HG03175 (cell line): Measurements from ENCODE around the gene CFAP92.
"Not testable (repeated sequence)": the region's sequence is repeated elsewhere in the genome, so short reads cannot be mapped to it uniquely, and the experiment has no call there.

Experiments used
- ATAC-seq: cut with Tn5 transposase; IDR thresholded peaks from one replicate; pipeline ENCODE4 v1.9.1; 2021; ENCODE audit warnings: mild to moderate bottlenecking, moderate library complexity; ENCODE audit not compliant: unreplicated experiment

The CFAP92 gene

GRCh38 chr3:128945041-128945877 lies 48.6 kb downstream of the CFAP92 start:
- ATAC-seq: no peak

- ATAC-seq: no peak
These were observed 51.5 kb downstream of the CFAP92 start for GRCh38 chr3:128942161-128942952.

- ATAC-seq: no peak
These were observed 53.6 kb downstream of the CFAP92 start for GRCh38 chr3:128940252-128940651.

- ATAC-seq: no peak
These were observed 57.5 kb downstream of the CFAP92 start for GRCh38 chr3:128936341-128936740.

- ATAC-seq: no peak
These were observed 58.0 kb downstream of the CFAP92 start for GRCh38 chr3:128935922-128936321.

- no peak for ATAC-seq
These were observed 60.0 kb downstream of the CFAP92 start for GRCh38 chr3:128933922-128934253.

- ATAC-seq: no peak
These were observed 60.5 kb downstream of the CFAP92 start for GRCh38 chr3:128933213-128933921.

- ATAC-seq: no peak
These were observed 61.2 kb downstream of the CFAP92 start for GRCh38 chr3:128932516-128933212.

- no peak for ATAC-seq
These were observed 62.8 kb downstream of the CFAP92 start for GRCh38 chr3:128931046-128931445.

GRCh38 chr3:128929364-128929763 lies 64.5 kb downstream of the CFAP92 start:
- ATAC-seq: no peak

- not testable (repeated sequence) for ATAC-seq
These were observed 69.9 kb downstream of the CFAP92 start for GRCh38 chr3:128923986-128924385.

GRCh38 chr3:128923576-128923975 lies 70.3 kb downstream of the CFAP92 start:
- no peak for ATAC-seq

- no peak for ATAC-seq
These were observed 70.9 kb downstream of the CFAP92 start for GRCh38 chr3:128922804-128923459.

- ATAC-seq: no peak
These were observed 73.9 kb downstream of the CFAP92 start for GRCh38 chr3:128919988-128920387.

GRCh38 chr3:128917291-128917690 lies 76.6 kb downstream of the CFAP92 start:
- no peak for ATAC-seq

- no peak for ATAC-seq
These were observed 78.8 kb downstream of the CFAP92 start for GRCh38 chr3:128914966-128915645.

- no peak for ATAC-seq
These were observed 82.0 kb downstream of the CFAP92 start for GRCh38 chr3:128911911-128912310.

- ATAC-seq: no peak
These were observed 83.9 kb downstream of the CFAP92 start for GRCh38 chr3:128910006-128910405.

- ATAC-seq: no peak
These were observed 84.9 kb downstream of the CFAP92 start for GRCh38 chr3:128908951-128909350.
